HCT116 (cell line): ENCODE measurements around the gene RND3. TPM values are rescaled to one million over a fixed set of nuclear protein-coding genes. Genes with fewer than 3 reads are reported as not detected.

Experiments
- ATAC-seq: fragments of 200-7000 bp; cut with Tn5 transposase; 2 replicates; pipeline ENCODE4 v1.9.1; 2020; ENCODE audit warnings: mild to moderate bottlenecking, moderate library complexity
- BruUV-seq: library from RNA; stranded (reverse); fragments of 400-500 nt; replicated peaks from 2 replicates; lab custom pipeline; 2021; lab: Mats Ljungman, UMichigan
- CTCF ChIA-PET: fragments of 300-600 bp; sonication (Branson Sonifier 250); formaldehyde crosslinking; loops from one replicate; lab custom pipeline; 2021; ENCODE audit warnings: antibody characterized with exemption; lab: Charles Lee
- POLR2A ChIA-PET: fragments of 300-600, 350-600 bp; sonication (Branson Sonifier 250); formaldehyde crosslinking; loops from one replicate; lab custom pipeline; 2021; ENCODE audit warnings: antibody characterized with exemption; lab: Charles Lee
- RAD21 ChIA-PET, 2 experiments: fragments of 300-600 bp; sonication (Branson Sonifier 250); formaldehyde crosslinking; loops; one replicate each; lab custom pipeline; 2023; ENCODE audit warnings: low total read pairs in 2 of 2; ENCODE audit not compliant: uncharacterized antibody in 2 of 2, unreplicated experiment in 2 of 2, low non-redundant PET in 1 of 2; lab: Charles Lee
- DNase-seq: peaks from one replicate; pipeline ENCODE4 v3.0.0-alpha.2; 2010; ENCODE audit warnings: low read depth, low spot score
- H2AFZ ChIP-seq: fragments of 200-600 bp; shearing (Covaris generic), sonication (generic); 2 replicates; pipeline ENCODE4 v1.6.1; 2017; ENCODE audit warnings: low read depth, mixed run types, mixed read lengths, antibody characterized with exemption, low read length; ENCODE audit not compliant: poor library complexity, severe bottlenecking
- H3K27ac ChIP-seq: 2 replicates; pipeline ENCODE4 v1.5.1; 2012; ENCODE audit warnings: low read depth, low read length
- H3K27me3 ChIP-seq: fragments of 200-600 bp; sonication (generic); 2 replicates; pipeline ENCODE4 v1.6.1; 2016; ENCODE audit warnings: mixed run types, low read length, mixed read lengths; ENCODE audit not compliant: insufficient read depth
- H3K36me3 ChIP-seq, 2 experiments: fragments of 200-500 bp in 1 of 2; fragments of 200-600 bp in 1 of 2; sonication (Bioruptor generic) in 1 of 2; sonication (generic) in 1 of 2; 2 replicates each; pipeline versions ENCODE4 v1.5.1 to v1.6.1; 2014 to 2016; ENCODE audit warnings: low read length in 2 of 2, inconsistent platforms in 1 of 2, mixed read lengths in 1 of 2, mixed run types in 1 of 2; ENCODE audit not compliant: insufficient read depth in 2 of 2, control insufficient read depth in 1 of 2
- H3K4me1 ChIP-seq, 2 experiments: fragments of 200-600 bp in 1 of 2; sonication (generic) in 1 of 2; 2 replicates each; pipeline versions ENCODE4 v1.5.1 to v1.6.1; 2012 to 2017; ENCODE audit warnings: low read length in 2 of 2, inconsistent platforms in 1 of 2, mild to moderate bottlenecking in 1 of 2, mixed read lengths in 1 of 2, mixed run types in 1 of 2, moderate library complexity in 1 of 2; ENCODE audit not compliant: insufficient read depth in 2 of 2, control insufficient read depth in 1 of 2
- H3K4me2 ChIP-seq: fragments of 200-600 bp; sonication (generic); 2 replicates; pipeline ENCODE4 v1.6.1; 2017; ENCODE audit warnings: mixed run types, low read length, mixed read lengths
- H3K4me3 ChIP-seq, 2 experiments: fragments of 200-600 bp in 1 of 2; sonication (generic) in 1 of 2; replicated peaks in 1 of 2; 2 replicates each; pipeline ENCODE4 v1.5.1; 2011 to 2016; ENCODE audit warnings: low read length in 2 of 2, control low read depth in 1 of 2, low read depth in 1 of 2, mild to moderate bottlenecking in 1 of 2, mixed read lengths in 1 of 2, mixed run types in 1 of 2
- H3K79me2 ChIP-seq: fragments of 200-600 bp; sonication (generic); 2 replicates; pipeline ENCODE4 v1.6.1; 2017; ENCODE audit warnings: mild to moderate bottlenecking, mixed run types, low read length, moderate library complexity, mixed read lengths; ENCODE audit not compliant: insufficient read depth
- H3K9ac ChIP-seq: fragments of 200-600 bp; sonication (generic); 2 replicates; pipeline ENCODE4 v1.6.1; 2016; ENCODE audit warnings: low read length, mixed read lengths
- H3K9me2 ChIP-seq: fragments of 200-600 bp; sonication (generic), shearing (Covaris generic); 2 replicates; pipeline ENCODE4 v1.6.1; 2017; ENCODE audit warnings: mixed run types, mild to moderate bottlenecking, moderate library complexity; ENCODE audit not compliant: insufficient read depth
- H3K9me3 ChIP-seq, 2 experiments: fragments of 200-500 bp in 1 of 2; fragments of 200-600 bp in 1 of 2; sonication (Bioruptor generic) in 1 of 2; sonication (generic) in 1 of 2; 2 replicates each; pipeline ENCODE4 v1.6.1; 2014 to 2017; ENCODE audit warnings: low read length in 2 of 2, mixed read lengths in 2 of 2, inconsistent platforms in 1 of 2, low read depth in 1 of 2, mild to moderate bottlenecking in 1 of 2, mixed run types in 1 of 2, moderate library complexity in 1 of 2; ENCODE audit not compliant: control insufficient read depth in 1 of 2, insufficient read depth in 1 of 2
- H4K20me1 ChIP-seq: fragments of 200-600 bp; sonication (generic), shearing (Covaris generic); 2 replicates; pipeline ENCODE4 v1.6.1; 2017; ENCODE audit warnings: mixed run types, mild to moderate bottlenecking, moderate library complexity; ENCODE audit not compliant: insufficient read depth
- CTCF ChIP-seq, 3 experiments: fragments of 200-600 bp in 1 of 3; sonication (generic) in 1 of 3; IDR thresholded peaks in 2 of 3; conservative IDR thresholded peaks in 1 of 3; 2 replicates each; pipeline ENCODE4 v1.5.1; 2012 to 2017; ENCODE audit warnings: low read depth in 2 of 3, low read length in 2 of 3, antibody characterized with exemption in 1 of 3, borderline replicate concordance in 1 of 3, control low read depth in 1 of 3, mild to moderate bottlenecking in 1 of 3, mixed read lengths in 1 of 3, mixed run types in 1 of 3, moderate library complexity in 1 of 3; ENCODE audit not compliant: insufficient read depth in 1 of 3
- EGR1 ChIP-seq: IDR thresholded peaks from 2 replicates; pipeline ENCODE4 v1.6.1; 2012; ENCODE audit warnings: low read depth
- ELF1 ChIP-seq: IDR thresholded peaks from 2 replicates; pipeline ENCODE4 v1.6.1; 2012; ENCODE audit warnings: low read depth, borderline replicate concordance
- EZH2 ChIP-seq: fragments of 200-600 bp; sonication (generic); IDR thresholded peaks from 2 replicates; pipeline ENCODE4 v1.6.1; 2017; ENCODE audit warnings: antibody characterized with exemption, mixed run types
- FOSL1 ChIP-seq: IDR thresholded peaks from 2 replicates; pipeline ENCODE4 v1.6.1; 2012; ENCODE audit warnings: low read depth
- POLR2A ChIP-seq: IDR thresholded peaks from 2 replicates; pipeline ENCODE4 v1.7.0; 2011; ENCODE audit warnings: borderline replicate concordance; ENCODE audit not compliant: insufficient read depth, insufficient read length; ENCODE audit errors: extremely low read depth
- RAD21 ChIP-seq: IDR thresholded peaks from 2 replicates; pipeline ENCODE4 v1.6.1; 2012; ENCODE audit warnings: low read depth, mild to moderate bottlenecking
- SP1 ChIP-seq: IDR thresholded peaks from 2 replicates; pipeline ENCODE4 v1.6.1; 2012; ENCODE audit warnings: low read depth
- SRF ChIP-seq: IDR thresholded peaks from 2 replicates; pipeline ENCODE4 v1.6.1; 2012; ENCODE audit warnings: low read depth
- YY1 ChIP-seq: IDR thresholded peaks from 2 replicates; pipeline ENCODE4 v1.6.1; 2011; ENCODE audit warnings: low read length, low read depth, moderate library complexity, mild to moderate bottlenecking; ENCODE audit not compliant: insufficient replicate concordance; ENCODE audit errors: extremely low read depth
- ZBTB33 ChIP-seq: IDR thresholded peaks from 2 replicates; pipeline ENCODE4 v1.6.1; 2011; ENCODE audit warnings: mild to moderate bottlenecking, low read length, moderate library complexity; ENCODE audit not compliant: insufficient replicate concordance; ENCODE audit errors: extremely low read depth
- ZFX ChIP-seq: fragments of 450-650 bp; IDR thresholded peaks from 2 replicates; pipeline ENCODE4 v1.6.1; 2017
- intact Hi-C: fragments of 100-400 bp; cut with micrococcal nuclease; formaldehyde crosslinking; loops from 2 replicates; pipeline ENCODE4 v1.10.0; 2022
- total RNA-seq: library from RNA; stranded (reverse); gene quantifications from one replicate; pipeline ENCODE4 v1.2.1, GENCODE V29; 2021; ENCODE audit not compliant: unreplicated experiment

Gene RND3
- total RNA-seq, 1 experiment from 2014 or later, result 15.0 TPM

DNA sequence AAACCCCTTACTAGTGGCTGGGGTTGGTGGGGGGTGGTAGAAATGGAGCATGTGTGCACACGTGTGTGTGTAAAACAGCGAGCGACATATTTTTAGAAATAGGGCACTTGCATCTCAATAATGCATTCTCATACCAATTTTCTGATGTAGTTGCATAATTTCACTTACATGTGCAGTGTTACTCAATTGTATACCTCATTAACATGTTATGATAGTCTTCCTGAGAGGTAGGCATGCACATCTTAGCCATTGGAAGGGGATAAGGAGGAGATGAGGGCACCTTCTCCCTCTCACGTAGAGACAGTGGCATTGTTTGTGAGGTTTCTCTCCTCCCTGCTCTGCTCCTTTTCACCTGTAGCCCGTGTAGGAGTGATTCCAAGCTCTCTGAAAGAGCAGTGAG lies 44.6 kb upstream of the RND3 start:
- Histone ChIP-seq H3K9ac (no peak overlapping the region), H4K20me1 (no peaks in the 10 kb centered on the region), H3K27ac (no peak overlapping the region), H3K4me1 (peaks cover 1 to 7% of the 10 kb centered on the region in 2 experiments; a peak in 3 of 4 replicates), H3K79me2 (no peaks in the 10 kb centered on the region), H2AFZ (no peak overlapping the region), H3K27me3 (no peaks in the 10 kb centered on the region), H3K9me3 (no peaks in the 10 kb centered on the region), H3K4me3 (no peak overlapping the region), H3K4me2 (no peak overlapping the region), H3K36me3 (no peaks in the 10 kb centered on the region), H3K9me2 (no peaks in the 10 kb centered on the region)
- BruUV-seq, result no TSS peak
- ChIA-PET RAD21 (no interaction called here), POLR2A (no interaction called here), CTCF (no interaction called here)
- TF ChIP-seq RAD21 (no peak), ZBTB33 (no peak), ELF1 (no peak), YY1 (no peak), POLR2A (no peak), CTCF (IDR thresholded peaks at IDR 0.05 in 2 of 3, conservative IDR thresholded peaks at IDR 0.05 in 1 of 3; ENCODE audit: borderline replicate concordance in 1 of 3, insufficient read depth in 1 of 3, low read depth in 2 of 3, low read length in 2 of 3) (no peak), EZH2 (no peak), SP1 (no peak), SRF (no peak), ZFX (no peak), FOSL1 (no peak), EGR1 (no peak)
- intact Hi-C loops, result no loop called here
- DNase-seq (no peak), ATAC-seq (no peak)
